Vagina (tissue), 2 donors: Measurements from ENCODE around the gene GABRB3. TPM values are rescaled to one million over a fixed set of nuclear protein-coding genes. Genes with fewer than 3 reads are reported as not detected.

Experiments used
- DNase-seq, 2 donors: peaks; one replicate each; pipeline ENCODE4 v3.0.0-alpha.2; 2017; ENCODE audit errors: extremely low spot score in 2 of 2
- H3K27ac ChIP-seq: fragments of 200-600 bp; sonication (generic); one replicate; pipeline ENCODE4 v1.5.1; 2019
- H3K27me3 ChIP-seq: fragments of 200-600 bp; sonication (generic); one replicate; pipeline ENCODE4 v1.5.1; 2019
- H3K36me3 ChIP-seq, 2 donors: fragments of 200-600 bp; sonication (generic); one replicate each; pipeline ENCODE4 v1.5.1; 2017 to 2019
- H3K4me1 ChIP-seq: fragments of 200-600 bp; sonication (generic); one replicate; pipeline ENCODE4 v1.5.1; 2019
- H3K4me3 ChIP-seq, 2 donors: fragments of 200-600 bp; sonication (generic); 1 replicate in 1 of 2; 2 replicates in 1 of 2; pipeline ENCODE4 v1.5.1; 2016 to 2019
- H3K9me3 ChIP-seq: fragments of 200-600 bp; sonication (generic); one replicate; pipeline ENCODE4 v1.5.1; 2019
- CTCF ChIP-seq, 3 experiments: fragments of 450-650 bp in 2 of 3; fragments of 200-600 bp in 1 of 3; sonication (generic) in 1 of 3; IDR thresholded peaks; one replicate each; pipeline ENCODE4 v1.5.1; 2017 to 2019; ENCODE audit warnings: antibody characterized with exemption in 3 of 3, mild to moderate bottlenecking in 2 of 3, moderate library complexity in 2 of 3
- POLR2A ChIP-seq, 2 donors: fragments of 450-650 bp; IDR thresholded peaks; one replicate each; pipeline ENCODE4 v1.6.1; 2017; ENCODE audit warnings: antibody characterized with exemption in 2 of 2, mild to moderate bottlenecking in 2 of 2, moderate library complexity in 2 of 2
- POLR2AphosphoS5 ChIP-seq, 2 donors: sonication (generic); formaldehyde crosslinking; IDR thresholded peaks; one replicate each; pipeline ENCODE4 v1.9.0; 2017; ENCODE audit warnings: antibody characterized with exemption in 2 of 2, mild to moderate bottlenecking in 2 of 2, low read depth in 1 of 2; ENCODE audit not compliant: insufficient read depth in 1 of 2
- intact Hi-C: fragments of 100-400 bp; cut with DNase I; formaldehyde crosslinking; loops from one replicate; pipeline ENCODE4 v1.15.1; 2023
- total RNA-seq: library from RNA; depleted of rRNA; stranded (reverse); fragments of >200 nt; gene quantifications from one replicate; pipeline ENCODE4 v1.2.3, GENCODE V29; 2016

Gene GABRB3
- total RNA-seq, 1 donor from 2014 or later: not detected

DNA sequence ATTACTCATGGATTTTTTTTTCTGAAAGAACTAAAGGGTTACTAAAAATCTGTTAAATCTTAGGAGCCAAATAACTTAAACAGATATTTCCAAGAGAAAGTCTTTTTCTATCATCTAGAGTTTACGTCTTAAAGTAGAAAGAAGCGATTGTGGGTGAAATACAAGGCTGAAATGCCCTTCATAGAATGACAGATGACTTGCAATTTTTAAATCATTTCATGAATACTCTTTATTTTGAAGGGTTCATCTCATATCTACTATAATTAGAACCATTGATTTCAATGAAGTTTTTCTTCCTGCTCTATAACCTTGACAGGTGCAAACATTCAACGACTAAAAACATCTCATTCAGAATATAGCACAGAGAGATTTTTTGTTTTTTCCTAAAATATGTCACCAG lies 217.0 kb downstream of the GABRB3 start:
- no peaks in the 10 kb centered on the region for H3K9me3 ChIP-seq
- TF ChIP-seq POLR2A (IDR thresholded peaks at IDR 0.05) (no peak), POLR2AphosphoS5 (IDR thresholded peaks at IDR 0.05; ENCODE audit: insufficient read depth in 1 of 2, low read depth in 1 of 2) (no peak), CTCF (IDR thresholded peaks at IDR 0.05) (no peak)
- no peak for DNase-seq
- H3K27me3 ChIP-seq: no peaks in the 10 kb centered on the region
- H3K36me3 ChIP-seq: no peaks in the 10 kb centered on the region
- no peak overlapping the region for H3K27ac ChIP-seq
- intact Hi-C loops: loop anchor here (2.0 kb wide), 1 partner anchor 45 kb away; no protein-coding TSS in a partner anchor
- no peak overlapping the region for H3K4me3 ChIP-seq
- no peaks in the 10 kb centered on the region for H3K4me1 ChIP-seq

GRCh38 chr15:26551473-26551872 lies 221.4 kb downstream of the GABRB3 start:
- Histone ChIP-seq H3K36me3 (no peaks in the 10 kb centered on the region), H3K27ac (no peak overlapping the region), H3K27me3 (no peaks in the 10 kb centered on the region), H3K9me3 (no peaks in the 10 kb centered on the region), H3K4me3 (no peak overlapping the region), H3K4me1 (no peaks in the 10 kb centered on the region)
- no peak for TF ChIP-seq CTCF (IDR thresholded peaks at IDR 0.05)
- TF ChIP-seq POLR2A (IDR thresholded peaks at IDR 0.05): no peak
- no peak for TF ChIP-seq POLR2AphosphoS5 (IDR thresholded peaks at IDR 0.05; ENCODE audit: insufficient read depth in 1 of 2, low read depth in 1 of 2)
- no peak for DNase-seq
- intact Hi-C loops: no loop called here

DNA sequence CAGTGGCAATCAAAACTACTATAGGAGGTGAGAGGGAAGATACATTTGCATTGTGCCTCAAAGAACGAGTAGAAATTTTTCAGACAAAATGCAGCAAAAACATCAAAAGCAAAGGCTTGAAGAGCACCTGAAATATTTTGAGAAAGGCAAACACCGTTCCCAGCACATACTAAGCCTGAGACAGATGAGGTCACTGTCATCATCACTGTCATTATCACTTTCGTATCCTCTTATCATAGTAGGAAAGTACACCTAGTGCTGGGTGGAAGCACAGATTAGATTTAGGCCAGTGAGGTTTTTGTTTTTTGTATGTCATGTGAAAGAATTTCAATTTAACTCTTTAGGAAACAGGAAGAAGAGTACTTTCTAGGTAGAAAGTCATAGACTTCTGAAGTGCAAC lies 222.0 kb downstream of the GABRB3 start:
- no peak overlapping the region for H3K4me3 ChIP-seq
- no peaks in the 10 kb centered on the region for H3K9me3 ChIP-seq
- TF ChIP-seq POLR2AphosphoS5 (IDR thresholded peaks at IDR 0.05; ENCODE audit: insufficient read depth in 1 of 2, low read depth in 1 of 2) (no peak), CTCF (IDR thresholded peaks at IDR 0.05) (no peak), POLR2A (IDR thresholded peaks at IDR 0.05) (no peak)
- no peak overlapping the region for H3K27ac ChIP-seq
- no peaks in the 10 kb centered on the region for H3K36me3 ChIP-seq
- DNase-seq: no peak
- intact Hi-C loops: no loop called here
- no peaks in the 10 kb centered on the region for H3K4me1 ChIP-seq
- no peaks in the 10 kb centered on the region for H3K27me3 ChIP-seq

- no peaks in the 10 kb centered on the region for H3K27me3 ChIP-seq
- no peak overlapping the region for H3K27ac ChIP-seq
- intact Hi-C loops: no loop called here
- no peaks in the 10 kb centered on the region for H3K4me1 ChIP-seq
- H3K36me3 ChIP-seq: no peaks in the 10 kb centered on the region
- H3K4me3 ChIP-seq: no peak overlapping the region
- no peaks in the 10 kb centered on the region for H3K9me3 ChIP-seq
- TF ChIP-seq CTCF (IDR thresholded peaks at IDR 0.05) (no peak), POLR2AphosphoS5 (IDR thresholded peaks at IDR 0.05; ENCODE audit: insufficient read depth in 1 of 2, low read depth in 1 of 2) (no peak), POLR2A (IDR thresholded peaks at IDR 0.05) (no peak)
- no peak for DNase-seq
These were observed 235.2 kb downstream of the GABRB3 start for GRCh38 chr15:26537663-26538062.

- Histone ChIP-seq H3K4me3 (no peak overlapping the region), H3K27ac (no peak overlapping the region), H3K4me1 (no peaks in the 10 kb centered on the region), H3K36me3 (no peaks in the 10 kb centered on the region), H3K9me3 (no peaks in the 10 kb centered on the region), H3K27me3 (no peaks in the 10 kb centered on the region)
- DNase-seq: no peak
- intact Hi-C loops: no loop called here
- TF ChIP-seq POLR2AphosphoS5 (IDR thresholded peaks at IDR 0.05; ENCODE audit: insufficient read depth in 1 of 2, low read depth in 1 of 2): no peak
- TF ChIP-seq POLR2A (IDR thresholded peaks at IDR 0.05): no peak
- no peak for TF ChIP-seq CTCF (IDR thresholded peaks at IDR 0.05)
These were observed 241.4 kb downstream of the GABRB3 start for GRCh38 chr15:26531489-26531888.
